ENCODE data around the gene LYST. TPM values are rescaled to one million over a fixed set of nuclear protein-coding genes. Genes with fewer than 3 reads are reported as not detected.

Gene LYST
- total RNA-seq, 1 donor from 2014 or later: 78.4 TPM

DNA sequence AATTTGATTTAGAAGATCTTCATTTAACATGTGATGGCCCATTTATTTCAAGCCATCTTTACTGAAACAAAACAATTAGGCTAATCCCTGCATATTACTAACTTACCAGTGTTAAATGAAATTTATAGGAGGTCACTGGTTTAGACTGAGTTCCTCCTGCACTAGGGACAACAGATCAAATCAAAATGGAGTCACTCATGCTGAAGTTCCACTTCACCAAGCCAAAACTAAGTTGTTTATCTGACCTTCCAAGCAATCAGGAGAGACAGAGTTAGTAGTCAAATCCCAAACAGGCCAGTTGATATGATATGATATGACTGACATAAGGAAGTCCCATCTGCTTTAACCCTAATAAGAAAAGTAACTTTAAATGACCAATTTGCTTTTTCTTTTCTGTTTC lies 4.8 kb downstream of the LYST start:
- Histone ChIP-seq H3K27me3 (no peaks in the 10 kb centered on the region), H3K9me3 (no peaks in the 10 kb centered on the region), H3K4me1 (peaks cover 27% of the 10 kb centered on the region), H3K36me3 (no peaks in the 10 kb centered on the region), H3K27ac (no peak overlapping the region), H3K4me3 (no peak overlapping the region)
- intact Hi-C loops (cut with DNase I): no loop called here
- DNase-seq (no peak), ATAC-seq (no peak)
- TF ChIP-seq, protein P1, sequence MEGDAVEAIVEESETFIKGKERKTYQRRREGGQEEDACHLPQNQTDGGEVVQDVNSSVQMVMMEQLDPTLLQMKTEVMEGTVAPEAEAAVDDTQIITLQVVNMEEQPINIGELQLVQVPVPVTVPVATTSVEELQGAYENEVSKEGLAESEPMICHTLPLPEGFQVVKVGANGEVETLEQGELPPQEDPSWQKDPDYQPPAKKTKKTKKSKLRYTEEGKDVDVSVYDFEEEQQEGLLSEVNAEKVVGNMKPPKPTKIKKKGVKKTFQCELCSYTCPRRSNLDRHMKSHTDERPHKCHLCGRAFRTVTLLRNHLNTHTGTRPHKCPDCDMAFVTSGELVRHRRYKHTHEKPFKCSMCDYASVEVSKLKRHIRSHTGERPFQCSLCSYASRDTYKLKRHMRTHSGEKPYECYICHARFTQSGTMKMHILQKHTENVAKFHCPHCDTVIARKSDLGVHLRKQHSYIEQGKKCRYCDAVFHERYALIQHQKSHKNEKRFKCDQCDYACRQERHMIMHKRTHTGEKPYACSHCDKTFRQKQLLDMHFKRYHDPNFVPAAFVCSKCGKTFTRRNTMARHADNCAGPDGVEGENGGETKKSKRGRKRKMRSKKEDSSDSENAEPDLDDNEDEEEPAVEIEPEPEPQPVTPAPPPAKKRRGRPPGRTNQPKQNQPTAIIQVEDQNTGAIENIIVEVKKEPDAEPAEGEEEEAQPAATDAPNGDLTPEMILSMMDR (IDR thresholded peaks at IDR 0.05): no peak

- no peak for ATAC-seq
- TF ChIP-seq, protein P1 (IDR thresholded peaks at IDR 0.05): no peak
- H3K4me3 ChIP-seq: no peak overlapping the region
- H3K9me3 ChIP-seq: no peaks in the 10 kb centered on the region
- H3K36me3 ChIP-seq: no peaks in the 10 kb centered on the region
- peaks cover 27% of the 10 kb centered on the region for H3K4me1 ChIP-seq
- DNase-seq: no peak
- no peaks in the 10 kb centered on the region for H3K27me3 ChIP-seq
- no peak overlapping the region for H3K27ac ChIP-seq
- intact Hi-C loops (cut with DNase I): no loop called here
Measured at GRCh38 chr1:235860829-235861228, 5.9 kb downstream of the LYST start.

DNA sequence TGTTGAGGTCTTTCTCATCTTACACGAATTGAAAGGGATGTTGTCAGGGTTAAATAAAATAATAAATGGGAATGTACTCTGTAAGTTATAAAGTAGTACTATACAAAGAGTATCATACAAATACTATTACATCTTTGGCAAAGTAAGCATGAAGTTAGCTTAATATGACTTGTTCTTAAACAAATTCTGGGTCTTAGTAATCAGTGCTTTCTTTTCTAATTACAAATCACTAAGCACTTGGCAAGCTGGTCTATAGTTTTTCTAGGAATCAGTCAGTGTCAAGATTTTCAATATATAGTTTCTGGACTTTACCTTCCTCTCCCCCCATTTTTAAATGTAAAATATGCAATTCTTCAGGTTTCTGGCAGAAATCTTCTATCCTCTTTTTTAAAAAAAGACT lies 6.9 kb downstream of the LYST start:
- Histone ChIP-seq H3K9me3 (no peaks in the 10 kb centered on the region), H3K4me1 (peaks cover 20% of the 10 kb centered on the region), H3K4me3 (no peak overlapping the region), H3K36me3 (no peaks in the 10 kb centered on the region), H3K27ac (no peak overlapping the region), H3K27me3 (no peaks in the 10 kb centered on the region)
- no peak for DNase-seq
- no peak for ATAC-seq
- TF ChIP-seq, protein P1 (IDR thresholded peaks at IDR 0.05): no peak
- intact Hi-C loops (cut with DNase I): no loop called here

DNA sequence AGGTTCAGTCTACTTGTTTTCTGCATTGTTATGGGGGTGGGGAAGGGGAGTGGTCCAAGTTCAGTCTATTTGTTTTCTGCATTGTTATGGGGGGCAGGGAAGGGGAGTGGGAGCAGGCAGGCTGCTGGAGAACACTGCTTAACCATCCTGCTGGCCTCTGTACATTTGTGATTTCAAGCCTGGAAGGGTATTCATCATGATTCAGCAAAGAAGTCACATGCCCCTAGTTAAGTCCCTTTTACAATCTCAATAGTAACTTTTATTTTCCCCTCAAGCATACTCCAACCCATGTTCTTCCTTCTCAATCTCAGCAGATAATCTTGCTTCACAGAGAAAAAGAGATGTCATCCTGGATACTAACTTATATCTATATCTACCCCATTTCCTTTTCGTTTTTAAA lies 7.9 kb downstream of the LYST start:
- Histone ChIP-seq H3K36me3 (no peaks in the 10 kb centered on the region), H3K27me3 (no peaks in the 10 kb centered on the region), H3K9me3 (no peaks in the 10 kb centered on the region), H3K4me1 (peaks cover 11% of the 10 kb centered on the region), H3K27ac (no peak overlapping the region), H3K4me3 (no peak overlapping the region)
- TF ChIP-seq, protein P1 (IDR thresholded peaks at IDR 0.05): no peak
- DNase-seq: no peak
- intact Hi-C loops (cut with DNase I): no loop called here
- ATAC-seq: no peak

DNA sequence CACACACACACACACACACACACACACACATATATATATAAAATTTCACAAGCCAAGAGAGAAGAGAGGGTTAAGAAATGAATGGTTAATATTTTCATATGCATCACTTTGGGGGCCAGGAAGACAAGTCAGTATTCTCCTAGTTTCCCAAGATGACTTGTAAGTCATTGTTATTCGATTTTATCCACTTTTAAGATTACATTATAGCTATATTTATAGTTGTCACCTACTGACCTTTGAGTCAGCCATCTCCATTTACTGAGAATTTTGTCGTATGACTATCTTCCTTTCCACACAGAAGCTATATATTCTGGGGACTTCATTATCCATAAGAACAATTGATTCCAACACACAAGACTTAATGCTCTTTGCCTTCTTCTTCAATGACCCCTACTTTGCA lies 8.9 kb downstream of the LYST start:
- H3K4me1 ChIP-seq: peaks cover 7% of the 10 kb centered on the region
- intact Hi-C loops (cut with DNase I): no loop called here
- DNase-seq (no peak), ATAC-seq (no peak)
- H3K27ac ChIP-seq: no peak overlapping the region
- no peak overlapping the region for H3K4me3 ChIP-seq
- H3K36me3 ChIP-seq: no peaks in the 10 kb centered on the region
- no peaks in the 10 kb centered on the region for H3K9me3 ChIP-seq
- H3K27me3 ChIP-seq: no peaks in the 10 kb centered on the region
- TF ChIP-seq, protein P1 (IDR thresholded peaks at IDR 0.05): no peak

DNA sequence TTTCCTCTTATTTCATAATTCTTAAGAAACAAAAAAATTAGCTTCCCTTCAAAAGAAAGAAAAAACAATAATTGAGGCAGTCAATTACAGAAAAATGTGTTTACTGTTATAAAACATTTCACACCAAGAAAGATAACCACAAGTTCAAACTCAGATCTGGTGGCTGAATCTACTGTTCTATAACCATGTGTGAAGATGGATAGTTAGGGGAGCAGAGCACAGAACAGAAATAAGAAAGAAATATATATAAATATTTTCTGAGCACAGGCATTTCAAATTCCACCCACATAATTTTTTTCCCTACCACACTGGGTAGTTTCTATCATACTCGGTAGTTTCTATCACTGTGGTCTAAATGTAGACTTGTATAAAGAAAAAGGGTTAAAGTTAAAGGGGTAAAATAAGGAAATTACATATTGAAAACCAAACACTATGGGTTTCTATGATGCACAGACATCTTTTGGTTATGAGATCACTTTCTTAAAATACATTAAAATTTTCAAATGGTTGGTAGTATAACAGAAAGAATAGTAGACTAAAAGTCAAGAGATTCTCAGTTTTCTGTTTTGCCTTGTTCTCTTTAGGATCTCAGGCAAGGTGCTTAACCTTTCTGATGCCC lies 10.8 kb downstream of the LYST start:
- Histone ChIP-seq H3K27ac (no peak overlapping the region), H3K4me3 (no peak overlapping the region), H3K4me1 (no peaks in the 10 kb centered on the region), H3K9me3 (no peaks in the 10 kb centered on the region), H3K27me3 (no peaks in the 10 kb centered on the region), H3K36me3 (no peaks in the 10 kb centered on the region)
- DNase-seq (no peak), ATAC-seq (no peak)
- intact Hi-C loops (cut with DNase I): no loop called here
- TF ChIP-seq, protein P1 (IDR thresholded peaks at IDR 0.05): no peak

Measured in upper lobe of right lung (tissue), 1 donor.